ENCODE results near the gene SLC16A13.

GRCh38 chr17:7010523-7010922 lies 25.3 kb upstream of the SLC16A13 start:
- TF ChIP-seq CTCF (IDR thresholded peaks at IDR 0.05): no peak
- TF ChIP-seq POLR2A (IDR thresholded peaks at IDR 0.05): no peak
